Memory B cell (primary cell): ENCODE measurements around the gene CELF3.
A peak's percentile ranks its signal among the peaks of the same experiment; 100 is the strongest.

Experiments
- ATAC-seq: fragments of 150-1000 bp; cut with Tn5 transposase; 2 replicates; pipeline ENCODE4 v1.10.0; 2021; ENCODE audit warnings: low read depth, mild to moderate bottlenecking, moderate library complexity
- DNase-seq, 2 donors: peaks; one replicate each; pipeline ENCODE4 v3.0.0; 2022; ENCODE audit warnings: low spot score in 2 of 2
- H3K27ac Mint-ChIP-seq: one replicate; pipeline ENCODE4 v1.8.0; 2022; ENCODE audit warnings: mild to moderate bottlenecking, moderate library complexity, mixed read lengths
- H3K27me3 Mint-ChIP-seq: one replicate; pipeline ENCODE4 v1.8.0; 2022; ENCODE audit warnings: mixed read lengths
- H3K36me3 Mint-ChIP-seq: one replicate; pipeline ENCODE4 v1.8.0; 2022; ENCODE audit warnings: mild to moderate bottlenecking, mixed read lengths
- H3K4me1 Mint-ChIP-seq: one replicate; pipeline ENCODE4 v1.8.0; 2022; ENCODE audit warnings: mixed read lengths
- H3K4me3 Mint-ChIP-seq: one replicate; pipeline ENCODE4 v1.8.0; 2022; ENCODE audit warnings: mild to moderate bottlenecking, moderate library complexity, mixed read lengths
- H3K9me3 Mint-ChIP-seq: one replicate; pipeline ENCODE4 v1.8.0; 2022; ENCODE audit warnings: mixed read lengths

The CELF3 gene

GRCh38 chr1:151713874-151714273 is 2.7 kb downstream of the CELF3 start:
- Mint-ChIP-seq H3K4me3 (no peak overlapping the region), H3K4me1 (peaks cover 10% of the 10 kb centered on the region), H3K36me3 (no peaks in the 10 kb centered on the region), H3K27me3 (peaks cover 30% of the 10 kb centered on the region), H3K9me3 (no peaks in the 10 kb centered on the region), H3K27ac (no peak overlapping the region)
- ATAC-seq: no peak
- DNase-seq: no peak

GRCh38 chr1:151713044-151713443 is 3.6 kb downstream of the CELF3 start:
- H3K4me1 Mint-ChIP-seq: peaks cover 10% of the 10 kb centered on the region
- H3K9me3 Mint-ChIP-seq: no peaks in the 10 kb centered on the region
- DNase-seq (no peak), ATAC-seq (no peak)
- H3K27me3 Mint-ChIP-seq: peaks cover 24% of the 10 kb centered on the region
- no peak overlapping the region for H3K27ac Mint-ChIP-seq
- H3K4me3 Mint-ChIP-seq: no peak overlapping the region
- H3K36me3 Mint-ChIP-seq: no peaks in the 10 kb centered on the region

- no peak overlapping the region for H3K27ac Mint-ChIP-seq
- H3K9me3 Mint-ChIP-seq: no peaks in the 10 kb centered on the region
- H3K36me3 Mint-ChIP-seq: no peaks in the 10 kb centered on the region
- H3K27me3 Mint-ChIP-seq: peaks cover 19% of the 10 kb centered on the region
- DNase-seq (no peak), ATAC-seq (no peak)
- no peak overlapping the region for H3K4me3 Mint-ChIP-seq
- peaks cover 7% of the 10 kb centered on the region for H3K4me1 Mint-ChIP-seq
Measured at GRCh38 chr1:151711951-151712350, 4.7 kb downstream of the CELF3 start.

GRCh38 chr1:151711044-151711800 is 5.4 kb downstream of the CELF3 start:
- Mint-ChIP-seq H3K4me3 (no peak overlapping the region), H3K27ac (no peak overlapping the region), H3K4me1 (peaks cover 9% of the 10 kb centered on the region), H3K27me3 (peaks cover 18% of the 10 kb centered on the region), H3K36me3 (no peaks in the 10 kb centered on the region), H3K9me3 (no peaks in the 10 kb centered on the region)
- DNase-seq: no peak
- no peak for ATAC-seq

- DNase-seq: no peak
- no peak overlapping the region for H3K27ac Mint-ChIP-seq
- peak; percentile 74 for ATAC-seq
- H3K36me3 Mint-ChIP-seq: no peaks in the 10 kb centered on the region
- H3K9me3 Mint-ChIP-seq: no peaks in the 10 kb centered on the region
- no peak overlapping the region for H3K4me3 Mint-ChIP-seq
- peaks cover 10% of the 10 kb centered on the region for H3K4me1 Mint-ChIP-seq
- peaks cover 11% of the 10 kb centered on the region for H3K27me3 Mint-ChIP-seq
Measured at GRCh38 chr1:151710187-151710840, 6.3 kb downstream of the CELF3 start.

GRCh38 chr1:151708891-151709290 is 7.7 kb downstream of the CELF3 start:
- no peaks in the 10 kb centered on the region for H3K9me3 Mint-ChIP-seq
- H3K36me3 Mint-ChIP-seq: no peaks in the 10 kb centered on the region
- H3K27me3 Mint-ChIP-seq: peaks cover 5% of the 10 kb centered on the region
- DNase-seq (no peak), ATAC-seq (no peak)
- no peak overlapping the region for H3K27ac Mint-ChIP-seq
- peaks cover 12% of the 10 kb centered on the region for H3K4me1 Mint-ChIP-seq
- no peak overlapping the region for H3K4me3 Mint-ChIP-seq

GRCh38 chr1:151707541-151708065 is 9.0 kb downstream of the CELF3 start:
- H3K36me3 Mint-ChIP-seq: no peaks in the 10 kb centered on the region
- no peak overlapping the region for H3K27ac Mint-ChIP-seq
- peaks cover 19% of the 10 kb centered on the region for H3K4me1 Mint-ChIP-seq
- no peak overlapping the region for H3K4me3 Mint-ChIP-seq
- no peak for ATAC-seq
- peaks cover 3% of the 10 kb centered on the region for H3K27me3 Mint-ChIP-seq
- no peak for DNase-seq
- H3K9me3 Mint-ChIP-seq: no peaks in the 10 kb centered on the region

GRCh38 chr1:151706464-151707415 is 9.9 kb downstream of the CELF3 start:
- H3K4me1 Mint-ChIP-seq: peaks cover 20% of the 10 kb centered on the region
- H3K36me3 Mint-ChIP-seq: no peaks in the 10 kb centered on the region
- H3K4me3 Mint-ChIP-seq: no peak overlapping the region
- H3K9me3 Mint-ChIP-seq: no peaks in the 10 kb centered on the region
- no peak for DNase-seq
- peaks cover 3% of the 10 kb centered on the region for H3K27me3 Mint-ChIP-seq
- no peak for ATAC-seq
- H3K27ac Mint-ChIP-seq: no peak overlapping the region

- ATAC-seq (no peak), DNase-seq (no peak)
- Mint-ChIP-seq H3K36me3 (peaks cover 3% of the 10 kb centered on the region), H3K27ac (peak overlapping the region; percentile 65), H3K4me1 (peaks cover 20% of the 10 kb centered on the region), H3K4me3 (no peak overlapping the region), H3K9me3 (no peaks in the 10 kb centered on the region), H3K27me3 (peaks cover 3% of the 10 kb centered on the region)
Measured at GRCh38 chr1:151705753-151706463, 10.7 kb downstream of the CELF3 start.

GRCh38 chr1:151705146-151705545 is 11.5 kb downstream of the CELF3 start:
- no peak overlapping the region for H3K4me3 Mint-ChIP-seq
- no peak for DNase-seq
- peaks cover 10% of the 10 kb centered on the region for H3K36me3 Mint-ChIP-seq
- H3K4me1 Mint-ChIP-seq: peaks cover 20% of the 10 kb centered on the region
- peaks cover 3% of the 10 kb centered on the region for H3K27me3 Mint-ChIP-seq
- H3K9me3 Mint-ChIP-seq: no peaks in the 10 kb centered on the region
- no peak for ATAC-seq
- H3K27ac Mint-ChIP-seq: no peak overlapping the region

- Mint-ChIP-seq H3K4me1 (peaks cover 20% of the 10 kb centered on the region), H3K27me3 (peaks cover 3% of the 10 kb centered on the region), H3K36me3 (peaks cover 16% of the 10 kb centered on the region), H3K9me3 (no peaks in the 10 kb centered on the region), H3K27ac (no peak overlapping the region), H3K4me3 (no peak overlapping the region)
- no peak for ATAC-seq
- DNase-seq: no peak
Measured at GRCh38 chr1:151704246-151704645, 12.4 kb downstream of the CELF3 start.

GRCh38 chr1:151703813-151704212 is 12.8 kb downstream of the CELF3 start:
- no peak for DNase-seq
- H3K36me3 Mint-ChIP-seq: peaks cover 17% of the 10 kb centered on the region
- H3K27ac Mint-ChIP-seq: no peak overlapping the region
- peaks cover 3% of the 10 kb centered on the region for H3K27me3 Mint-ChIP-seq
- H3K9me3 Mint-ChIP-seq: no peaks in the 10 kb centered on the region
- peaks cover 20% of the 10 kb centered on the region for H3K4me1 Mint-ChIP-seq
- no peak for ATAC-seq
- no peak overlapping the region for H3K4me3 Mint-ChIP-seq

GRCh38 chr1:151702936-151703335 is 13.7 kb downstream of the CELF3 start:
- DNase-seq (no peak), ATAC-seq (no peak)
- Mint-ChIP-seq H3K9me3 (no peaks in the 10 kb centered on the region), H3K4me1 (peaks cover 20% of the 10 kb centered on the region), H3K36me3 (peaks cover 19% of the 10 kb centered on the region), H3K4me3 (no peak overlapping the region), H3K27me3 (peaks cover 3% of the 10 kb centered on the region), H3K27ac (no peak overlapping the region)
